K562 (cell line): ENCODE results near the gene ITGAL. TPM values are rescaled to one million over a fixed set of nuclear protein-coding genes. Genes with fewer than 3 reads are reported as not detected.

ENCODE experiments used
- ATAC-seq: fragments of 200-7000 bp; cut with Tn5 transposase; 3 replicates; pipeline ENCODE4 v1.9.1; 2020; ENCODE audit warnings: moderate library complexity
- BruUV-seq: library from RNA; stranded (reverse); fragments of 400-500 nt; replicated peaks from 2 replicates; lab custom pipeline; 2021; lab: Mats Ljungman, UMichigan
- CTCF ChIA-PET: fragments of 300-600 bp; formaldehyde crosslinking; extraction: SDS; loops from one replicate; lab custom pipeline; 2021; ENCODE audit warnings: low intra/inter-chr PET ratio; lab: Yijun Ruan, JAX
- POLR2A ChIA-PET: fragments of 300-600, 350-650 bp; sonication (Branson Sonifier 250); formaldehyde crosslinking; extraction: SDS; loops from one replicate; lab custom pipeline; 2021; ENCODE audit warnings: antibody characterized with exemption, inconsistent platforms; lab: Yijun Ruan, JAX
- DNase-seq, 4 experiments: peaks; one replicate each; pipeline versions ENCODE4 v3.0.0 to v3.0.0-alpha.2; 2011 to 2018; ENCODE audit warnings: low spot score in 3 of 4, mixed read lengths in 3 of 4; ENCODE audit errors: extremely low read depth in 1 of 4
- FAIRE-seq: peaks from 2 replicates; lab custom pipeline; 2011; peaks lifted over from hg19 to GRCh38; lab: Jason Lieb, UNC
- H2AFZ ChIP-seq: 2 replicates; pipeline ENCODE4 v1.6.0; 2011; ENCODE audit warnings: low read depth, low read length, control low read depth, inconsistent platforms
- H3K27ac ChIP-seq: fragments of 200-600 bp; 3 replicates; pipeline ENCODE4 v1.8.0; 2011; ENCODE audit warnings: low read depth, mild to moderate bottlenecking, control low read depth, inconsistent platforms, low read length, moderate library complexity, mixed read lengths; ENCODE audit errors: extremely low read depth
- H3K27me3 ChIP-seq, 2 experiments: fragments of 300-600 bp in 1 of 2; 2 replicates in 1 of 2; 3 replicates in 1 of 2; pipeline versions ENCODE4 v1.6.0 to v1.8.0; 2011; ENCODE audit warnings: inconsistent platforms in 2 of 2, low read length in 2 of 2, mild to moderate bottlenecking in 1 of 2, mixed read lengths in 1 of 2, moderate library complexity in 1 of 2; ENCODE audit not compliant: control insufficient read depth in 2 of 2, insufficient read depth in 2 of 2
- H3K36me3 ChIP-seq: fragments of 300-600 bp; 3 replicates; pipeline ENCODE4 v1.8.0; 2011; ENCODE audit warnings: mild to moderate bottlenecking, low read length, inconsistent platforms; ENCODE audit not compliant: control insufficient read depth, insufficient read depth
- H3K4me1 ChIP-seq, 2 experiments: fragments of 200-600 bp in 1 of 2; replicated peaks in 1 of 2; 2 replicates in 1 of 2; 3 replicates in 1 of 2; pipeline versions ENCODE4 v1.5.1 to v1.8.0; 2011; ENCODE audit warnings: inconsistent platforms in 2 of 2, low read length in 2 of 2, mild to moderate bottlenecking in 1 of 2, mixed read lengths in 1 of 2, moderate library complexity in 1 of 2; ENCODE audit not compliant: control insufficient read depth in 2 of 2, insufficient read depth in 2 of 2
- H3K4me2 ChIP-seq: 2 replicates; pipeline ENCODE4 v1.6.1; 2011; ENCODE audit warnings: low read length, control low read depth, inconsistent platforms, mixed read lengths; ENCODE audit not compliant: insufficient read depth
- H3K4me3 ChIP-seq: fragments of 200-600 bp; sonication (generic), shearing (Covaris generic); 2 replicates; pipeline ENCODE4 v1.5.1; 2016; ENCODE audit warnings: control low read depth, inconsistent platforms
- H3K79me2 ChIP-seq: fragments of 200-600 bp; 3 replicates; pipeline ENCODE4 v1.8.0; 2011; ENCODE audit warnings: low read length, inconsistent platforms; ENCODE audit not compliant: control insufficient read depth, insufficient read depth
- H3K9ac ChIP-seq, 2 experiments: 2 replicates each; pipeline versions ENCODE4 v1.6.0 to v1.6.1; 2011; ENCODE audit warnings: low read depth in 2 of 2, low read length in 2 of 2, control low read depth in 1 of 2, inconsistent platforms in 1 of 2, mild to moderate bottlenecking in 1 of 2, mixed read lengths in 1 of 2; ENCODE audit not compliant: insufficient read depth in 1 of 2
- H3K9me1 ChIP-seq: one replicate; pipeline ENCODE4 v1.6.0; 2011; ENCODE audit warnings: inconsistent platforms, mild to moderate bottlenecking, low read length, moderate library complexity; ENCODE audit not compliant: control insufficient read depth, insufficient read depth
- H3K9me3 ChIP-seq: replicated peaks from 2 replicates; pipeline ENCODE4 v1.5.1; 2011; ENCODE audit warnings: low read depth, low read length, inconsistent platforms; ENCODE audit not compliant: control insufficient read depth, insufficient read depth
- H4K20me1 ChIP-seq: replicated peaks from 2 replicates; pipeline ENCODE4 v1.6.1; 2011; ENCODE audit warnings: low read length, inconsistent platforms, mixed read lengths; ENCODE audit not compliant: control insufficient read depth, insufficient read depth
- TRIM24 ChIP-seq, 2 experiments: fragments of 450-650 bp; IDR thresholded peaks; 2 replicates each; pipeline ENCODE4 v1.6.1; 2016
- ZNF316 ChIP-seq: fragments of 450-650 bp; IDR thresholded peaks from 2 replicates; pipeline ENCODE4 v1.6.1; 2016
- whole genome bisulfite sequencing: fragments of 100-300 bp; shearing (Covaris generic); methylation state at CpG from one replicate; pipeline ENCODE4 v1.1.6; 2016; ENCODE audit warnings: low coverage, mixed read lengths; ENCODE audit not compliant: insufficient coverage; ENCODE audit errors: missing lambda C conversion rate; 5-methylcytosine and 5-hydroxymethylcytosine counted together
- in situ Hi-C: fragments of 300-500 bp; cut with MboI; formaldehyde crosslinking; loops from 4 replicates; pipeline ENCODE4 v1.15.0; 2018; ENCODE audit warnings: inconsistent platforms, mixed read lengths
- intact Hi-C: fragments of 100-400 bp; cut with micrococcal nuclease; formaldehyde crosslinking; loops from 2 replicates; pipeline ENCODE4 v1.14.2; 2022
- polyA plus RNA-seq, 8 experiments: library from polyadenylated mRNA; depleted of rRNA in 4 of 8; stranded (reverse) in 5 of 8; unstranded in 3 of 8; fragments of >200 nt; fragmentation: Nextera tagmentation in 2 of 8; fragmentation: Illumina TruSeq in 1 of 8; extraction: Ambion mirVana in 2 of 8; extraction: Trizol in 1 of 8; gene quantifications; 2 replicates each; pipeline versions ENCODE4 v1.2.1 to v1.2.3, GENCODE V29; 2011 to 2014; ENCODE audit warnings: inconsistent platforms in 1 of 8, missing spikeins in 1 of 8
- total RNA-seq, 7 experiments: library from RNA; depleted of rRNA in 6 of 7; stranded (reverse); fragments of >200 nt in 6 of 7; fragmentation: Illumina TruSeq in 2 of 7; extraction: Trizol in 2 of 7; gene quantifications; 2 replicates each; pipeline versions ENCODE4 v1.2.1 to v1.2.3, GENCODE V29; 2011 to 2021; ENCODE audit warnings: low replicate concordance in 1 of 7
- TF ChIP-seq, protein P1 (sequence below): sonication (generic); IDR thresholded peaks from 2 replicates; pipeline ENCODE4 v1.6.1; 2016
- TF ChIP-seq, protein P2 (sequence below): fragments of 450-650 bp; IDR thresholded peaks from 2 replicates; pipeline ENCODE4 v1.6.1; 2016; ENCODE audit warnings: mild to moderate bottlenecking, moderate library complexity
- TF ChIP-seq, protein P3 (sequence below): sonication (generic); formaldehyde crosslinking; IDR thresholded peaks from 2 replicates; pipeline ENCODE4 v1.8.0; 2022; ENCODE audit warnings: missing genetic modification reagents, mild to moderate bottlenecking, borderline replicate concordance

ITGAL gene
- total and polyA plus RNA-seq, 9 of the 15 experiments (the other 6 are each of a cell fraction or from before 2014, with no cell fraction given): 0.01 to 0.53 TPM; not detected in 7

- in situ Hi-C loops (no loop called here), intact Hi-C loops (no loop called here)
- ChIA-PET POLR2A (interaction anchor here (0.9 to 1.1 kb wide), 4 partner anchors 9 to 47 kb away, joined by 3 to 5 read pairs (median 4); partner anchors contain the start of gene ZNF764), CTCF (no interaction called here)
- FAIRE-seq: no peak
- Histone ChIP-seq H3K9me3 (no peaks in the 10 kb centered on the region), H3K9me1 (peaks cover 2% of the 10 kb centered on the region), H3K27ac (no peak overlapping the region), H3K4me2 (no peak overlapping the region), H3K4me3 (no peak overlapping the region), H3K4me1 (peaks cover 0 to under 1% of the 10 kb centered on the region in 2 experiments; a peak in 3 of 5 replicates), H3K27me3 (no peaks in the 10 kb centered on the region), H3K36me3 (no peaks in the 10 kb centered on the region), H2AFZ (no peak overlapping the region), H3K9ac (no peak overlapping the region), H4K20me1 (no peaks in the 10 kb centered on the region), H3K79me2 (no peaks in the 10 kb centered on the region)
- WGBS: 58% methylated on average over 3 of the region's 3 CpGs
- DNase-seq: no peak
- no TSS peak for BruUV-seq
- ATAC-seq: no peak
- TF ChIP-seq, protein P1, sequence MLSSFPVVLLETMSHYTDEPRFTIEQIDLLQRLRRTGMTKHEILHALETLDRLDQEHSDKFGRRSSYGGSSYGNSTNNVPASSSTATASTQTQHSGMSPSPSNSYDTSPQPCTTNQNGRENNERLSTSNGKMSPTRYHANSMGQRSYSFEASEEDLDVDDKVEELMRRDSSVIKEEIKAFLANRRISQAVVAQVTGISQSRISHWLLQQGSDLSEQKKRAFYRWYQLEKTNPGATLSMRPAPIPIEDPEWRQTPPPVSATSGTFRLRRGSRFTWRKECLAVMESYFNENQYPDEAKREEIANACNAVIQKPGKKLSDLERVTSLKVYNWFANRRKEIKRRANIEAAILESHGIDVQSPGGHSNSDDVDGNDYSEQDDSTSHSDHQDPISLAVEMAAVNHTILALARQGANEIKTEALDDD: 0 out of 2 replicates have a peak, but pooled peaks have one; percentile 18
- peak; percentile 56 to 61; a peak in 3 of 4 replicates for TF ChIP-seq TRIM24 (IDR thresholded peaks at IDR 0.05)
- peak; percentile 82 for TF ChIP-seq ZNF316
- TF ChIP-seq, protein P2, sequence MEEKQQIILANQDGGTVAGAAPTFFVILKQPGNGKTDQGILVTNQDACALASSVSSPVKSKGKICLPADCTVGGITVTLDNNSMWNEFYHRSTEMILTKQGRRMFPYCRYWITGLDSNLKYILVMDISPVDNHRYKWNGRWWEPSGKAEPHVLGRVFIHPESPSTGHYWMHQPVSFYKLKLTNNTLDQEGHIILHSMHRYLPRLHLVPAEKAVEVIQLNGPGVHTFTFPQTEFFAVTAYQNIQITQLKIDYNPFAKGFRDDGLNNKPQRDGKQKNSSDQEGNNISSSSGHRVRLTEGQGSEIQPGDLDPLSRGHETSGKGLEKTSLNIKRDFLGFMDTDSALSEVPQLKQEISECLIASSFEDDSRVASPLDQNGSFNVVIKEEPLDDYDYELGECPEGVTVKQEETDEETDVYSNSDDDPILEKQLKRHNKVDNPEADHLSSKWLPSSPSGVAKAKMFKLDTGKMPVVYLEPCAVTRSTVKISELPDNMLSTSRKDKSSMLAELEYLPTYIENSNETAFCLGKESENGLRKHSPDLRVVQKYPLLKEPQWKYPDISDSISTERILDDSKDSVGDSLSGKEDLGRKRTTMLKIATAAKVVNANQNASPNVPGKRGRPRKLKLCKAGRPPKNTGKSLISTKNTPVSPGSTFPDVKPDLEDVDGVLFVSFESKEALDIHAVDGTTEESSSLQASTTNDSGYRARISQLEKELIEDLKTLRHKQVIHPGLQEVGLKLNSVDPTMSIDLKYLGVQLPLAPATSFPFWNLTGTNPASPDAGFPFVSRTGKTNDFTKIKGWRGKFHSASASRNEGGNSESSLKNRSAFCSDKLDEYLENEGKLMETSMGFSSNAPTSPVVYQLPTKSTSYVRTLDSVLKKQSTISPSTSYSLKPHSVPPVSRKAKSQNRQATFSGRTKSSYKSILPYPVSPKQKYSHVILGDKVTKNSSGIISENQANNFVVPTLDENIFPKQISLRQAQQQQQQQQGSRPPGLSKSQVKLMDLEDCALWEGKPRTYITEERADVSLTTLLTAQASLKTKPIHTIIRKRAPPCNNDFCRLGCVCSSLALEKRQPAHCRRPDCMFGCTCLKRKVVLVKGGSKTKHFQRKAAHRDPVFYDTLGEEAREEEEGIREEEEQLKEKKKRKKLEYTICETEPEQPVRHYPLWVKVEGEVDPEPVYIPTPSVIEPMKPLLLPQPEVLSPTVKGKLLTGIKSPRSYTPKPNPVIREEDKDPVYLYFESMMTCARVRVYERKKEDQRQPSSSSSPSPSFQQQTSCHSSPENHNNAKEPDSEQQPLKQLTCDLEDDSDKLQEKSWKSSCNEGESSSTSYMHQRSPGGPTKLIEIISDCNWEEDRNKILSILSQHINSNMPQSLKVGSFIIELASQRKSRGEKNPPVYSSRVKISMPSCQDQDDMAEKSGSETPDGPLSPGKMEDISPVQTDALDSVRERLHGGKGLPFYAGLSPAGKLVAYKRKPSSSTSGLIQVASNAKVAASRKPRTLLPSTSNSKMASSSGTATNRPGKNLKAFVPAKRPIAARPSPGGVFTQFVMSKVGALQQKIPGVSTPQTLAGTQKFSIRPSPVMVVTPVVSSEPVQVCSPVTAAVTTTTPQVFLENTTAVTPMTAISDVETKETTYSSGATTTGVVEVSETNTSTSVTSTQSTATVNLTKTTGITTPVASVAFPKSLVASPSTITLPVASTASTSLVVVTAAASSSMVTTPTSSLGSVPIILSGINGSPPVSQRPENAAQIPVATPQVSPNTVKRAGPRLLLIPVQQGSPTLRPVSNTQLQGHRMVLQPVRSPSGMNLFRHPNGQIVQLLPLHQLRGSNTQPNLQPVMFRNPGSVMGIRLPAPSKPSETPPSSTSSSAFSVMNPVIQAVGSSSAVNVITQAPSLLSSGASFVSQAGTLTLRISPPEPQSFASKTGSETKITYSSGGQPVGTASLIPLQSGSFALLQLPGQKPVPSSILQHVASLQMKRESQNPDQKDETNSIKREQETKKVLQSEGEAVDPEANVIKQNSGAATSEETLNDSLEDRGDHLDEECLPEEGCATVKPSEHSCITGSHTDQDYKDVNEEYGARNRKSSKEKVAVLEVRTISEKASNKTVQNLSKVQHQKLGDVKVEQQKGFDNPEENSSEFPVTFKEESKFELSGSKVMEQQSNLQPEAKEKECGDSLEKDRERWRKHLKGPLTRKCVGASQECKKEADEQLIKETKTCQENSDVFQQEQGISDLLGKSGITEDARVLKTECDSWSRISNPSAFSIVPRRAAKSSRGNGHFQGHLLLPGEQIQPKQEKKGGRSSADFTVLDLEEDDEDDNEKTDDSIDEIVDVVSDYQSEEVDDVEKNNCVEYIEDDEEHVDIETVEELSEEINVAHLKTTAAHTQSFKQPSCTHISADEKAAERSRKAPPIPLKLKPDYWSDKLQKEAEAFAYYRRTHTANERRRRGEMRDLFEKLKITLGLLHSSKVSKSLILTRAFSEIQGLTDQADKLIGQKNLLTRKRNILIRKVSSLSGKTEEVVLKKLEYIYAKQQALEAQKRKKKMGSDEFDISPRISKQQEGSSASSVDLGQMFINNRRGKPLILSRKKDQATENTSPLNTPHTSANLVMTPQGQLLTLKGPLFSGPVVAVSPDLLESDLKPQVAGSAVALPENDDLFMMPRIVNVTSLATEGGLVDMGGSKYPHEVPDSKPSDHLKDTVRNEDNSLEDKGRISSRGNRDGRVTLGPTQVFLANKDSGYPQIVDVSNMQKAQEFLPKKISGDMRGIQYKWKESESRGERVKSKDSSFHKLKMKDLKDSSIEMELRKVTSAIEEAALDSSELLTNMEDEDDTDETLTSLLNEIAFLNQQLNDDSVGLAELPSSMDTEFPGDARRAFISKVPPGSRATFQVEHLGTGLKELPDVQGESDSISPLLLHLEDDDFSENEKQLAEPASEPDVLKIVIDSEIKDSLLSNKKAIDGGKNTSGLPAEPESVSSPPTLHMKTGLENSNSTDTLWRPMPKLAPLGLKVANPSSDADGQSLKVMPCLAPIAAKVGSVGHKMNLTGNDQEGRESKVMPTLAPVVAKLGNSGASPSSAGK: no peak
- TF ChIP-seq, protein P3, sequence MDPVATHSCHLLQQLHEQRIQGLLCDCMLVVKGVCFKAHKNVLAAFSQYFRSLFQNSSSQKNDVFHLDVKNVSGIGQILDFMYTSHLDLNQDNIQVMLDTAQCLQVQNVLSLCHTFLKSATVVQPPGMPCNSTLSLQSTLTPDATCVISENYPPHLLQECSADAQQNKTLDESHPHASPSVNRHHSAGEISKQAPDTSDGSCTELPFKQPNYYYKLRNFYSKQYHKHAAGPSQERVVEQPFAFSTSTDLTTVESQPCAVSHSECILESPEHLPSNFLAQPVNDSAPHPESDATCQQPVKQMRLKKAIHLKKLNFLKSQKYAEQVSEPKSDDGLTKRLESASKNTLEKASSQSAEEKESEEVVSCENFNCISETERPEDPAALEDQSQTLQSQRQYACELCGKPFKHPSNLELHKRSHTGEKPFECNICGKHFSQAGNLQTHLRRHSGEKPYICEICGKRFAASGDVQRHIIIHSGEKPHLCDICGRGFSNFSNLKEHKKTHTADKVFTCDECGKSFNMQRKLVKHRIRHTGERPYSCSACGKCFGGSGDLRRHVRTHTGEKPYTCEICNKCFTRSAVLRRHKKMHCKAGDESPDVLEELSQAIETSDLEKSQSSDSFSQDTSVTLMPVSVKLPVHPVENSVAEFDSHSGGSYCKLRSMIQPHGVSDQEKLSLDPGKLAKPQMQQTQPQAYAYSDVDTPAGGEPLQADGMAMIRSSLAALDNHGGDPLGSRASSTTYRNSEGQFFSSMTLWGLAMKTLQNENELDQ (CRISPR knock-in tag): no peak
These were observed 39.0 kb downstream of the ITGAL start for GRCh38 chr16:30511509-30511908.
